SK-N-SH (cell line): ENCODE data around the gene SZRD1.

Source experiments
- EZH2phosphoT487 ChIP-seq: fragments of 200-600 bp; sonication (generic); IDR thresholded peaks from 2 replicates; pipeline ENCODE4 v1.6.1; 2017; ENCODE audit warnings: low read depth, mixed run types, mild to moderate bottlenecking, antibody characterized with exemption, moderate library complexity, borderline replicate concordance
- FOSL2 ChIP-seq: IDR thresholded peaks from 2 replicates; pipeline ENCODE4 v1.4.0; 2012; ENCODE audit warnings: low read depth, mild to moderate bottlenecking, moderate library complexity, borderline replicate concordance
- JUND ChIP-seq: IDR thresholded peaks from 2 replicates; pipeline ENCODE4 v1.4.0; 2012
- SMC3 ChIP-seq: IDR thresholded peaks from 2 replicates; pipeline ENCODE4 v1.6.1; 2012; ENCODE audit warnings: low read depth, low read length, improper control_type of control experiment
- TF ChIP-seq, protein P1 (sequence below): IDR thresholded peaks from 2 replicates; pipeline ENCODE4 v1.4.0; 2012; ENCODE audit warnings: low read depth
- TF ChIP-seq, protein P2 (sequence below): IDR thresholded peaks from 2 replicates; pipeline ENCODE4 v1.6.1; 2012; ENCODE audit warnings: mild to moderate bottlenecking, low read depth, low read length, moderate library complexity
- TF ChIP-seq, protein P3 (sequence below): fragments of 200-600 bp; sonication (generic); IDR thresholded peaks from 2 replicates; pipeline ENCODE4 v1.6.1; 2017; ENCODE audit warnings: antibody characterized with exemption, mild to moderate bottlenecking, moderate library complexity

DNA sequence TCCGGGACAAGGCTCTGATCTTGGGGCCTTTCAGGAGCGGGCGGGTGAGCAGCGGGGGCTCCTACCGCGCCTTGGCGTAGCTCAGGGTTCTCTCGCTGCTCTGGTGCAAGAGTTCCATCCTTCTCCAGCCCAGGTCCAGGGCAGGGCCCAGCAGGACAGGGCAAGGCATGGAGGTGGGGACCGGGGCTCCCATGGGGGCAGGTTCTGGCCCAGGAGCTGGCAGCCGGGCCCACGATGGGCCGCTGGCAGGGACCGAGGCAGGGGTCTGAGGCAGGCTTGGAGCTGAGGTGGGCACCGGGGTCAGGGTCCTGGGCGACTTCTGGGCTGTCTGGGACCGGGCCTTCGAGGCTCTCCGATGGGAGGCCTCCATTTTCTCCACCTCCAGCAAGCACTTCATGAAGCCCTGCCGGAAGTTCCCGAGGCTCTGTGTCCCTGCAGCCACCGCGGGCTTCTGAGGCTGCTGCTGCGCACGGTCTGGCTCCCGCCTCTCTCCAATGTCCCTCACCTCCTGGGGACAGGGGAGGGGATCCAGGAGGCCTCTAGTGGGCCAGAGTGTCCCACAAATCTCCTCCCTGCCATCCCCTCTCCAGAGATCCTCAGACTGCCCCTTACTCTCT is 42.6 kb downstream of the SZRD1 start:
- no peak for TF ChIP-seq EZH2phosphoT487
- TF ChIP-seq, protein P1, sequence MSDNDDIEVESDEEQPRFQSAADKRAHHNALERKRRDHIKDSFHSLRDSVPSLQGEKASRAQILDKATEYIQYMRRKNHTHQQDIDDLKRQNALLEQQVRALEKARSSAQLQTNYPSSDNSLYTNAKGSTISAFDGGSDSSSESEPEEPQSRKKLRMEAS = no peak
- TF ChIP-seq FOSL2 = no peak
- TF ChIP-seq JUND = no peak
- TF ChIP-seq, protein P2, sequence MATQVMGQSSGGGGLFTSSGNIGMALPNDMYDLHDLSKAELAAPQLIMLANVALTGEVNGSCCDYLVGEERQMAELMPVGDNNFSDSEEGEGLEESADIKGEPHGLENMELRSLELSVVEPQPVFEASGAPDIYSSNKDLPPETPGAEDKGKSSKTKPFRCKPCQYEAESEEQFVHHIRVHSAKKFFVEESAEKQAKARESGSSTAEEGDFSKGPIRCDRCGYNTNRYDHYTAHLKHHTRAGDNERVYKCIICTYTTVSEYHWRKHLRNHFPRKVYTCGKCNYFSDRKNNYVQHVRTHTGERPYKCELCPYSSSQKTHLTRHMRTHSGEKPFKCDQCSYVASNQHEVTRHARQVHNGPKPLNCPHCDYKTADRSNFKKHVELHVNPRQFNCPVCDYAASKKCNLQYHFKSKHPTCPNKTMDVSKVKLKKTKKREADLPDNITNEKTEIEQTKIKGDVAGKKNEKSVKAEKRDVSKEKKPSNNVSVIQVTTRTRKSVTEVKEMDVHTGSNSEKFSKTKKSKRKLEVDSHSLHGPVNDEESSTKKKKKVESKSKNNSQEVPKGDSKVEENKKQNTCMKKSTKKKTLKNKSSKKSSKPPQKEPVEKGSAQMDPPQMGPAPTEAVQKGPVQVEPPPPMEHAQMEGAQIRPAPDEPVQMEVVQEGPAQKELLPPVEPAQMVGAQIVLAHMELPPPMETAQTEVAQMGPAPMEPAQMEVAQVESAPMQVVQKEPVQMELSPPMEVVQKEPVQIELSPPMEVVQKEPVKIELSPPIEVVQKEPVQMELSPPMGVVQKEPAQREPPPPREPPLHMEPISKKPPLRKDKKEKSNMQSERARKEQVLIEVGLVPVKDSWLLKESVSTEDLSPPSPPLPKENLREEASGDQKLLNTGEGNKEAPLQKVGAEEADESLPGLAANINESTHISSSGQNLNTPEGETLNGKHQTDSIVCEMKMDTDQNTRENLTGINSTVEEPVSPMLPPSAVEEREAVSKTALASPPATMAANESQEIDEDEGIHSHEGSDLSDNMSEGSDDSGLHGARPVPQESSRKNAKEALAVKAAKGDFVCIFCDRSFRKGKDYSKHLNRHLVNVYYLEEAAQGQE = no peak
- TF ChIP-seq, protein P3, sequence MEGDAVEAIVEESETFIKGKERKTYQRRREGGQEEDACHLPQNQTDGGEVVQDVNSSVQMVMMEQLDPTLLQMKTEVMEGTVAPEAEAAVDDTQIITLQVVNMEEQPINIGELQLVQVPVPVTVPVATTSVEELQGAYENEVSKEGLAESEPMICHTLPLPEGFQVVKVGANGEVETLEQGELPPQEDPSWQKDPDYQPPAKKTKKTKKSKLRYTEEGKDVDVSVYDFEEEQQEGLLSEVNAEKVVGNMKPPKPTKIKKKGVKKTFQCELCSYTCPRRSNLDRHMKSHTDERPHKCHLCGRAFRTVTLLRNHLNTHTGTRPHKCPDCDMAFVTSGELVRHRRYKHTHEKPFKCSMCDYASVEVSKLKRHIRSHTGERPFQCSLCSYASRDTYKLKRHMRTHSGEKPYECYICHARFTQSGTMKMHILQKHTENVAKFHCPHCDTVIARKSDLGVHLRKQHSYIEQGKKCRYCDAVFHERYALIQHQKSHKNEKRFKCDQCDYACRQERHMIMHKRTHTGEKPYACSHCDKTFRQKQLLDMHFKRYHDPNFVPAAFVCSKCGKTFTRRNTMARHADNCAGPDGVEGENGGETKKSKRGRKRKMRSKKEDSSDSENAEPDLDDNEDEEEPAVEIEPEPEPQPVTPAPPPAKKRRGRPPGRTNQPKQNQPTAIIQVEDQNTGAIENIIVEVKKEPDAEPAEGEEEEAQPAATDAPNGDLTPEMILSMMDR = no peak
- no peak for TF ChIP-seq SMC3
